ENCODE measurements around the gene TMEM44.

Gene TMEM44

GRCh38 chr3:194633349-194634004 lies at the start of gene TMEM44:
Gene TMEM44, minus strand, starts transcription at chr3:194633419. Its CDS starts 204 bp downstream, at chr3:194633215.
- peak; percentile 70 for DNase-seq

DNA sequence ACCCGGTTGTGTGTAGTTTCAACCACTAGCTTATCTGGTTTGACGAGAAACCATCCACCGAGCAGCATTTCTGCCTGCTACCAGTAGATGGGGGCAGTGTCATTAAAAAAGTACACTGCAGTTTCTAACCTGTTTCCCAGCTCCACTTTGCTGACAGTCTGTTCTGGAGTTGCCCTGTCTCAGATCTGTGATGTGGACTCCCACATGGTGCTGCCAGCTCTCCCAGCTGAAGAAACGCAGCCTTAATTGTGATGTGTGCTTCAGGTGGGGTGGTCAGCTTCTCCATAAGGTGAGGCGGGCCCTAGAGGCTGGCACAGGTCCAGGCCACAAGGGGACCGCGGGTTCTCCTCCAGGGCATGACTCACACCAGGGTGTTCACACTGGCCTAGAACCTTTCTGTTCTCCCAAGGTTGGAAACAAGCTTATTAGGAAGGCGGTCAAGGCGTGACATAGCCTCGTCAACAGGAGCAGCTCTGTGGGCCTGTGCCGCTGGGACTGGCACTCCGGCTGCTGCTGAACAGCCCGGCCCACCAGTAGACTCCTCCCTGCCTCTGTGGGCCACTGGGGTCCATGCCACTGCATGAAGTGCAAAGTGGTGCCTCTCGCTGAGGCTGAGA lies 49.6 kb upstream of the TMEM44 start:
- peak; percentile 84 for DNase-seq

DNA sequence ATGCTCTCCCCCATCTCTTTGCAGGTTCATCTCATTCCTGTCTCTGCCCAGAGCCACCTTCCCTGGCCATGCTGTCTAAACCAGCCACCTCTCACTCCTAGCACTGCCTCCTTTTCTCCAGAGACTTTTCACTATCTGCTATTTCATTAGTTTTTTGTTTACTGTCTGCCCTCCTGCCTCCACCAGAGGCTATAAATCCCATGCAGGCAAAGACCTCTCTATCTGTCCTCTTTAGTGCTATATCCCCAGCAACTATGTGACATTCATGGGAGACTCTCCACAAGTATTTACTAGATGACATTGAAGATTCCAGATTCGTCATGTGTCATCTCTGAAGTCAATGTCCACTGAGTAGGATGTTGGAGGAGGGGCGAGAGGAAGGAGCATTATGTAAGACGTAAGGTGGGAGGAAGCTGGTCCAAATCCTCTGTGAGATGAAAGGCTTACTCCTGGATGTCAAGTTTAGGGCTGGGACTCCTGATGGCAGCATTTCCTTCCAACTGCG lies 49.0 kb upstream of the TMEM44 start:
- no peak for DNase-seq

GRCh38 chr3:194680888-194681615 lies 47.8 kb upstream of the TMEM44 start:
- DNase-seq = no peak

- DNase-seq = no peak
These were observed 43.3 kb upstream of the TMEM44 start for GRCh38 chr3:194676471-194676870.

DNA sequence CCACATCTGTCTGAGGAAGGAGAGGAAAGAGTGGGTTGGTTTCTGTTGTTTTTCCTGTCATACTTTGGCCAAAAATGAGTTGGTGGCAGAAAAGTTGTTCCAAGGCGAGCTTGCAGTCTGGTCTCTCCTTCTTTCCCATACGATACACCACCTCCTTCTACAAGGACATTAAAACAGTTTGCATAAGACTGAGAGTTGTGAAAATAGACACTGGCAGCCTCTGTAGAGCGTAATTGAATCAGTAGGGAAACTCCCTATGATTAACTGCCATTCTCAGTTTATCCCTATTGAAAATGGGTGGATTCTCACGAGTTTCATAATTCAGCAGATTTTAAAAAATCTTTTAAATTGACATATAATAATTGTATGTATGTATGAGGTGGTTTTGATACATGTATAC lies 42.5 kb upstream of the TMEM44 start:
- peak; percentile 51 for DNase-seq

DNA sequence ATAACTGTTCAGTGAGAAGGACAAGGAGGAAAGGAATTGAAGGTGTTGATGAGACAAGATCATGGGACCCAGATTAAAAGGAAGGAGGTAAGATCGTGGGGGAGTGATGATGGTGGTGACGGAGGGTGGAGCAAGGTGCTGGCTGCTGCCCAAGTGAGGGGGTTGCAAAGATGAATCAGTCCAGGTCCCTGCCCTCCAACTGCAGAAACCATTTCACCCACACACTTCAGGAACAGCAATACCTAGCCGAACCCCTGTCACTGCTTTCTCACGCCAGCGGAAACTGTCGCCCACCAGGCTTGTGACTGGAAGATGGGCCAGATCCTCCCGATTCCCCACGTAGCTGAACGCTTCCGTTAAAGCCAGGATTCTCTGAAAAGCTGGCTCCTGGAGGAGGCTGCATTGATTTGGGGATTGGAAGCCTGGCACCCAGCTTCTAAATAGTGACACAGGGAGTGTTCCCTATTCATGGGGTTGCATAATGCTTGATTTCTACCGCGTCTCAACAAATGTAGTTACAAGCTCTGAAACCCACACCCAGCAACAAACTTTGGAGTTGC lies 41.9 kb upstream of the TMEM44 start:
- peak; percentile 65 for DNase-seq

- DNase-seq = no peak
These were observed 40.5 kb upstream of the TMEM44 start for GRCh38 chr3:194673761-194674160.

DNA sequence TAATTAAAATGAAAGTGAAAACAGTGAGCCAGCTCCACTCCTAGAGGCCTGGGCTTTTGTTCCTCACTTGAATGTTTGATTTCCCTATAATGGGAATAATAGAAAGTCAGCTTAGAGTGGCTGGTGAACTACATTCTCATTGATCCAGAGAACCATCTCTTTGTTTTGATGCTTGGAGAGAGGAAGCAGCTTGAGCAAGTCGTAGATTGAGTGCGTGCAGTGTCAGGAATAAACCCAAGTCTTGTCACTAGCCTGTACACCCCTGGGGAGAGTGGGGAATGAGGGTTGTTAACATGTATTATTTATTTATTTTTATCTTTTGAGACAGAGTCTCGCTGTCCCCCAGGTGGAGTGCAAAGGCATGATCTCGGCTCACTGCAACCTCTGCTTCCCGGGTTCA lies 39.7 kb upstream of the TMEM44 start:
- no peak for DNase-seq

DNA sequence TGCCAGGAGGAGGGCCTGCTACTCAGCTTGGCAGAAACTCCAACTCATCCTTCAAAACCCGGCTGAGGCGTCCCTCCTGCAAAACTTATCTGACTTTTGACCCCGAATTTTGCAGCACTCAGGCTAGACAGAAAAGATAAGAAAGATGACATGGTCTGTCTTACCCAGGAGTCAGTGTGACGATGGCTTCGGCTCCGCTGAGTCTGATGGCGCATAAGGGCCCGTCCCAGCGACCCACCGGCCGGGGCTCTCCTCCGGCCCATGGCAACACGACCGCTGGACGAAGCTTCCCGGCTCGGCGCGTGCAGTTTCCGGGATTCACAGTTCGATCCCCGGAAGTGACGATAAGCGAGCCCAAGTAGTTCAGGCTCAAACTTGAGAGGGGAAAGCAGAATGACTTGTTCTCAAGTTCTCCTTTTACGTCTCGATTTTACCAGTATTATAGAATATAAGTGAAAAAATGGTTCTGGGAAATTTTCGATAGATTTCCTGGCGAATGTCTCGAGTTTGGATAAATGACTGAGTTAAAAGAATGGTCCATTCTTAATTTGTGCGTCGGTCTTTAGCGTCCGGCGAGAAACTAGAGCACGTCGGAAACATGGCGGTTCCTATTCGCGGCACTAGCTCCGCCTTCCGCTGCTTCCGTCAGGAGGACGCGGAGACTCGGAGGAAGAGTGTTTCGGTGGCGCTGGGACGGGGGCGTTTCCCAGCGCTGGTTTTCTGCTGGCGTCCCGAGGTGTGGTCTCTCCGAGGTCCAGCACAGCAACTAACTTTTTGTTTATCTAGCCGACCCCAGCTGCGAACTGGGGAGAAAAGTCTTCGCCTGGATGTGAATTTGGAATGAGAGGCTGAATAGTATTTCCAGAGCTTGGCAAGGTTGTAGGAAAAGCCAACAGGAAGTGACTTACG lies 38.9 kb upstream of the TMEM44 start, which contains the start of gene LSG1:
Gene LSG1, minus strand, starts transcription at position 292 of the 909 bp plus-strand sequence. Its CDS starts 29 bp downstream, at position 263.
- peak; percentile 93 for DNase-seq

DNA sequence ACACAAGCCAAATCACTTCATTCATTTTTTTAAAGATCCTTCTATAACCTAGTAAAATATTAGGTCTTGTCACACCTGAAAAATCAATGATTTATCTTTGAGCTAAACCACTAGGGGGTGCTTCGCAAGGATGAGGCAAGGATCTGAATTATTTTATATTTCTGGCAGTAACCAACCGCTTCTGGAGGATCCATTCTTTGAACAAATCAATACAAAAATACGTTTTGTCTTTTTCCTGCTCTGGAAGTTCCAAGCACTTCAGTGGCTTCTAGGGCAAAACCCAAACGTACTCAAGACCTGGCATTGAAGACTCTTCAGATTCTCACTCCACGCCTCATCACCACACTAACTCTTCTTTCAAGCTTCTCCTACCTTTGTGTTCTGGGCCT lies 38.3 kb upstream of the TMEM44 start:
- DNase-seq = peak; percentile 51

GRCh38 chr3:194667363-194667762 lies 34.1 kb upstream of the TMEM44 start:
- no peak for DNase-seq

- no peak for DNase-seq
These were observed 31.6 kb upstream of the TMEM44 start for GRCh38 chr3:194664857-194665256.

DNA sequence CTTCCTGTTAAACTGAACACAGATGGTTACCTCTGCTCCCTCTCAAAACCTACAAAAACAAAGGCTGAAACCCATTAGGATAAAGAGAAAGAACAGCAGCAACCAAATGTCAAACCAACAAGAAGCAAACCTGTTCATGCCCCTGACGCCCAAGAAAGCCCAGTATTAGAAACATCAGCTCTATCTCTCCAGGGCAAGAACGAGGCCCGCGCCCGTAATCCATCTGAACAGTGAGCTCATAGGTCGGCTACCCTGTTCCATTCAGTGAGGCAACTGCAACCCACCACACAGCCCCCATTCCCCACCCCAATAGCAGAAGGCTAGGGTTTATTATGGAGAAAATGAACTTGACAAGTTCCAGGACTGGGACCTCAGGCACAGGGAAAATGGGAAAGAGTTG lies 28.7 kb upstream of the TMEM44 start:
- DNase-seq = no peak

GRCh38 chr3:194661374-194661773 lies 28.2 kb upstream of the TMEM44 start:
- no peak for DNase-seq

GRCh38 chr3:194659778-194660177 lies 26.6 kb upstream of the TMEM44 start:
- DNase-seq = no peak

- DNase-seq = no peak
These were observed 25.4 kb upstream of the TMEM44 start for GRCh38 chr3:194658477-194659242.

DNA sequence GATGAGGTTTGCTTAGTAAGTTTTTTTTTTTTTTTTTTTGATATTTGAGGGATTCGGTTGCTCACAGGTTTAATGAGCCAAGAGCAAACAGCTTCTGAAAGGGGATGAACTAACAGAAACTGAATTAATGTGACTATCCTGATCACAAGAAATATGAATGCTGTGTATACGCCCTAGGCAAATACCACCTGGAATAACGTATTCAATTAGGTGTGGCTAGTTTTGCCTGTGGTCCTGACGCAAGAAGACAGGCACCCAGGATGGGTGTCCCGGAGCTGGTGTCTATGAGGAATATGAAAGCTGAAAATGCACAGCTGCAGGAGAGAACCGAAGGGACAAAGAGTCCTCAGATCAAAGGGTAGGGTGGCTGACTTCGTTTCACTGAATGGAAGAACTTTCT lies 24.2 kb upstream of the TMEM44 start:
- DNase-seq = no peak

GRCh38 chr3:194654443-194654842 lies 21.2 kb upstream of the TMEM44 start:
- DNase-seq = peak; percentile 81

DNA sequence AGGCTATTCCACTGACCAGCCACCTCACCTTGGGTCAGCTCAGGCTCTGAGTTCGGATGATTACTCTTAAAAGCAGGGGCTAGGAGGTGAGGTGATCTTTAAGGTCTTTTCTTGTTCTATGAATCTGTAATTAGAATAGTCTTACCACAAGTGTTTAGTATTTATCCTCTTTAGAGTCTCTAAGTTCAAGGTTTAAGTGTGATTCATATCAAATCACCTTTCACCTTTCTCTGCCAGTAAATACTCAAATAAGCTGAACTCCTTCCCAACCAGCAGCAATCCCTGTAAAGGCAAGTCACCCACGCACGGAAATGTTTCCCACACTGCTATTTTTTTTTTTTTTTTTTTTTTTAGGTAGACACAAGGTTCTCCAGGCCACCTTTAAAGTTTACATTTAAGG lies 14.5 kb upstream of the TMEM44 start:
- DNase-seq = no peak

GRCh38 chr3:194642769-194643168 lies 9.6 kb upstream of the TMEM44 start:
- no peak for DNase-seq

GRCh38 chr3:194640829-194641228 lies 7.6 kb upstream of the TMEM44 start:
- DNase-seq = peak; percentile 23
